Ovary (tissue), 9 donors: Measurements from ENCODE around the gene BMI1. TPM values are rescaled to one million over a fixed set of nuclear protein-coding genes. Genes with fewer than 3 reads are reported as not detected.

Source experiments
- DNase-seq, 5 donors: peaks; one replicate each; pipeline ENCODE4 v3.0.0-alpha.2; 2019 to 2020
- H3K27ac ChIP-seq, 2 donors: fragments of 200-600 bp; one replicate each; pipeline versions ENCODE4 v1.5.1 to v1.8.0; 2019 to 2022
- H3K27me3 ChIP-seq: fragments of 200-600 bp; one replicate; pipeline ENCODE4 v1.8.0; 2022
- H3K36me3 ChIP-seq: fragments of 200-600 bp; sonication (generic); one replicate; pipeline ENCODE4 v1.5.1; 2019
- H3K4me1 ChIP-seq: one replicate; pipeline ENCODE4 v1.8.1; 2013; ENCODE audit warnings: mild to moderate bottlenecking, moderate library complexity; ENCODE audit not compliant: insufficient read depth
- H3K4me3 ChIP-seq: fragments of 200-600 bp; sonication (generic); one replicate; pipeline ENCODE4 v1.5.1; 2017
- H3K9me3 ChIP-seq, 2 donors: fragments of 200-600 bp in 1 of 2; sonication (generic) in 1 of 2; one replicate each; pipeline versions ENCODE4 v1.5.1 to v1.8.1; 2013 to 2019; ENCODE audit warnings: mild to moderate bottlenecking in 1 of 2, moderate library complexity in 1 of 2
- EP300 ChIP-seq: sonication (generic); formaldehyde crosslinking; IDR thresholded peaks from one replicate; pipeline ENCODE4 v1.6.1; 2017; ENCODE audit warnings: antibody characterized with exemption
- POLR2A ChIP-seq: fragments of 450-650 bp; IDR thresholded peaks from one replicate; pipeline ENCODE4 v1.6.1; 2017; ENCODE audit warnings: antibody characterized with exemption, mild to moderate bottlenecking, moderate library complexity
- WGBS, 3 donors: extraction: QIAGEN DNeasy Blood & Tissue Kit in 1 of 3; methylation state at CpG; one replicate each; pipeline versions ENCODE4 v1.1.5 to v1.1.7; 2013 to 2017; 5-methylcytosine and 5-hydroxymethylcytosine counted together
- intact Hi-C, 4 donors: fragments of 100-400 bp; cut with DNase I; formaldehyde crosslinking; loops; one replicate each; pipeline versions ENCODE4 v1.11.0 to v1.15.1; 2022 to 2023
- polyA plus RNA-seq, 2 donors: library from polyadenylated mRNA; stranded (reverse); fragments of 200-250 nt in 1 of 2; fragments of 350-450 nt in 1 of 2; fragmentation: Illumina TruSeq in 1 of 2; extraction: RNeasy Lipid Tissue Mini Kit (QIAGEN cat#74804) in 1 of 2; gene quantifications; one replicate each; pipeline ENCODE4 v1.2.3, GENCODE V29; 2013 to 2014
- total RNA-seq, 7 donors: library from RNA; depleted of rRNA in 2 of 7; stranded (reverse); fragments of >200 nt in 2 of 7; fragmentation: NEBNext Ultra II Directional in 3 of 7; extraction: Animal tissue kit (Norgen Biotek cat#: 25700) in 3 of 7; gene quantifications; one replicate each; pipeline versions ENCODE4 v1.1.0 to v1.2.4, GENCODE V29; 2016 to 2023
- TF ChIP-seq, protein P1 (sequence below), 3 donors: fragments of 450-650 bp in 2 of 3; fragments of 200-600 bp in 1 of 3; IDR thresholded peaks; one replicate each; pipeline versions ENCODE4 v1.5.1 to v1.8.0; 2016 to 2022; ENCODE audit warnings: antibody characterized with exemption in 3 of 3, mild to moderate bottlenecking in 1 of 3
- donor health status: DM: no; HTN: no; CAD: no; lungs with moderate emphysema.
- donor health status: DM: no; HTN: no; CAD: no.
- donor health status: Bipolar disorder and iron deficiency.
- donor health status: DM: yes; HTN: yes; CAD: no.
- donor health status: DM: no; HTN: no; CAD: no.
- donor health status: DM: yes; HTN: yes; CAD: no.

Gene BMI1
- total and polyA plus RNA-seq, 9 donors: 18.7 to 63.3 (median 39.6) TPM

DNA sequence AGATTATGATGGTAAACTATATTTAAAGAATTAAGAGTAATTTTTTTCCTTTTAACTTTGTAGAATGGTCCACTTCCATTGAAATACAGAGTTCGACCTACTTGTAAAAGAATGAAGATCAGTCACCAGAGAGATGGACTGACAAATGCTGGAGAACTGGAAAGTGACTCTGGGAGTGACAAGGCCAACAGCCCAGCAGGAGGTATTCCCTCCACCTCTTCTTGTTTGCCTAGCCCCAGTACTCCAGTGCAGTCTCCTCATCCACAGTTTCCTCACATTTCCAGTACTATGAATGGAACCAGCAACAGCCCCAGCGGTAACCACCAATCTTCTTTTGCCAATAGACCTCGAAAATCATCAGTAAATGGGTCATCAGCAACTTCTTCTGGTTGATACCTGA lies 8.3 kb downstream of the BMI1 start:
- Histone ChIP-seq H3K9me3 (no peaks in the 10 kb centered on the region), H3K36me3 (no peaks in the 10 kb centered on the region), H3K27ac (no peak overlapping the region), H3K4me3 (no peak overlapping the region), H3K4me1 (peaks cover 3% of the 10 kb centered on the region), H3K27me3 (no peaks in the 10 kb centered on the region)
- 95 to 97% (median 96%) methylated on average over 3 of the region's 3 CpGs for WGBS, 3 donors
- DNase-seq: no peak
- TF ChIP-seq, protein P1, sequence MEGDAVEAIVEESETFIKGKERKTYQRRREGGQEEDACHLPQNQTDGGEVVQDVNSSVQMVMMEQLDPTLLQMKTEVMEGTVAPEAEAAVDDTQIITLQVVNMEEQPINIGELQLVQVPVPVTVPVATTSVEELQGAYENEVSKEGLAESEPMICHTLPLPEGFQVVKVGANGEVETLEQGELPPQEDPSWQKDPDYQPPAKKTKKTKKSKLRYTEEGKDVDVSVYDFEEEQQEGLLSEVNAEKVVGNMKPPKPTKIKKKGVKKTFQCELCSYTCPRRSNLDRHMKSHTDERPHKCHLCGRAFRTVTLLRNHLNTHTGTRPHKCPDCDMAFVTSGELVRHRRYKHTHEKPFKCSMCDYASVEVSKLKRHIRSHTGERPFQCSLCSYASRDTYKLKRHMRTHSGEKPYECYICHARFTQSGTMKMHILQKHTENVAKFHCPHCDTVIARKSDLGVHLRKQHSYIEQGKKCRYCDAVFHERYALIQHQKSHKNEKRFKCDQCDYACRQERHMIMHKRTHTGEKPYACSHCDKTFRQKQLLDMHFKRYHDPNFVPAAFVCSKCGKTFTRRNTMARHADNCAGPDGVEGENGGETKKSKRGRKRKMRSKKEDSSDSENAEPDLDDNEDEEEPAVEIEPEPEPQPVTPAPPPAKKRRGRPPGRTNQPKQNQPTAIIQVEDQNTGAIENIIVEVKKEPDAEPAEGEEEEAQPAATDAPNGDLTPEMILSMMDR (IDR thresholded peaks at IDR 0.05): no peak
- no peak for TF ChIP-seq POLR2A
- TF ChIP-seq EP300: no peak
- intact Hi-C loops: loop anchor here in 3 of 4 donors (10.0 kb wide), 3 partner anchors 324 to 824 kb away; partner anchors contain the start of gene DNAJC1 (in 1 of the 3)

DNA sequence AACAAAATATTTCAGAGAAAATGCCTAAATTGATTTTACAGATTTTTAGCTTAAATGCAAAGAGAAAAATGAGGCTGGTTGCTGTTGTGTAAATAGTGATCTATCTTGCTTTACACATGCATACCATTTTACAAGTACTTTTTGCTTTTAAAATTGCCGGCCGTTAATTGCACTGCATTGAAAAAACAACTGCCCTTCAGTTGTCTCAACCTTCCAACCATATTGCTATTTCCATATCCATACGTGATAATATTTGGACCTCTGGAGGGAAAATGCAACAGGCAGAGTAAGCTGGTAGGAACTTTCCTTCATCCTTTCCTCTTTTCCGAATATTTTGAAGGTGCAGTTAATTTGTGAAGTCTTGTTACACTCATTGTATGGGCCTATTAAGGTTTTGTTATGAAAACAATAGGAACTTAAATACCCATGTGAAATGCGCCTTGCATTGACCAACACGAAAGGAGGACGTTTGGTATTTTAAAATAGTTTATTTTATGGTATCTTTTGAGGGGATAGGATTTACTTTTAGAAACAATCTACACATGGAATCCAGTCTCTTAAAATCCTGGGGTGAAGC lies 11.3 kb downstream of the BMI1 start:
- peaks cover 7% of the 10 kb centered on the region for H3K27me3 ChIP-seq
- H3K4me3 ChIP-seq: no peak overlapping the region
- peaks cover 5% of the 10 kb centered on the region for H3K4me1 ChIP-seq
- H3K9me3 ChIP-seq: no peaks in the 10 kb centered on the region
- H3K27ac ChIP-seq: no peak overlapping the region
- DNase-seq: no peak
- 92 to 94% (median 93%) methylated on average over 7 of the region's 7 CpGs for WGBS, 3 donors
- TF ChIP-seq POLR2A (no peak), EP300 (no peak)
- TF ChIP-seq, protein P1 (IDR thresholded peaks at IDR 0.05): no peak
- intact Hi-C loops: no loop called here
- H3K36me3 ChIP-seq: no peaks in the 10 kb centered on the region

DNA sequence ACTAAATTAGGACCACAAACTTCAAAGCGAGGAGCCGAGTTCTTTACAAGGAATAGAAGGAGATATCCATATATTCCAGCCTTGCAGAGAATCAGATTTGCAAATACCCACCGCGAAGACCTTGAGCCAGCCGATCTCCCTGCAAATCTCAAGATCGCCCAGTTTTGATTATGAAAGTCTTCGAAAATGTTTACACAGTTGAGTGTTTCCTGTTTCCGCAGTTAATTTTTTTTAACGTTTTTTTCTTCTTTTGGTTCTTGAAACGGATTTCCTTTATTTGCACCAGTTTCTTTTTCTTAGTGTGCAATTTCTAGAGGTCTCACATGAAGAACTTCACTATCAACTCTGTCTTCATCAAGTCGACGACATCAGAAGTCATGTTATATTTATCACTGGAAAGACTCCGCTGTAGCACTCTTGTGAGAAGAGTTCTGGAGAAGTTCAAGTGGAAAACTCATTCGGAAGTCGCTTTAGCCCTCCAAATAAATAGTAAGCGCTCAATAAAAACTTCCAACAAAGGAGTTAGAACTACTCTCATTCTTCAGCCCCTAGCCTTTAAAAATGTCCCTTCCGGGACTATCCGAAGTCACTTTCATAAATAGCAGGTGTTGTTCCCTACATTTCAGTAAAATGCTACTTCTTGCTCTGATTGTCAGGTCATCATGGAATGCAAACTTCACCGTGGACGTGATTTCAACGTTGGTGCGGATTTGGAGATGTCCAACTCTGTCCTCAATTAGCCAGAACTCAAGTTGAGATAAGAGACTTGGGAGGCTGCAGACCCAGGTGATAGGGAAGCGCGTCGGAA lies 12.5 kb downstream of the BMI1 start:
- DNase-seq: no peak
- Histone ChIP-seq H3K9me3 (no peaks in the 10 kb centered on the region), H3K4me1 (peaks cover 5% of the 10 kb centered on the region), H3K27ac (no peak overlapping the region), H3K27me3 (peaks cover 9% of the 10 kb centered on the region), H3K36me3 (no peaks in the 10 kb centered on the region), H3K4me3 (no peak overlapping the region)
- intact Hi-C loops: no loop called here
- TF ChIP-seq EP300: no peak
- no peak for TF ChIP-seq POLR2A
- TF ChIP-seq, protein P1 (IDR thresholded peaks at IDR 0.05): no peak
- WGBS, 3 donors: 65 to 67% (median 66%) methylated on average over 25 of the region's 25 CpGs

DNA sequence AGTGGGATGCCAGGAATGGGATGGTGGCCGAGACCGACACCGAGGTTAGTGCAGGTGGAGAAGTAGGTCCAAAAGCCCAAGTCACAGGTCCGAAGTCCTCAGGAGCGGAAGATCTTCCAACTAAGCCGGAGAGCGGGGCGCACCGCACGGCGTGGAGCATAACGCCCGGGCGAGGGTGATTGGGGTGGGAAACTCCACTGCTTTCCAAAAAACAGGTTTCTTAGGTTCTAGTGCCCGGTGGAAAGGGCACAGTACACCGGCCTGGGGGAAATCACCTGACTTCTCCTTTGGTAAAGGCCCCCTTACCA lies 13.0 kb downstream of the BMI1 start:
- Histone ChIP-seq H3K27me3 (peaks cover 12% of the 10 kb centered on the region), H3K4me3 (no peak overlapping the region), H3K27ac (no peak overlapping the region), H3K36me3 (no peaks in the 10 kb centered on the region), H3K9me3 (no peaks in the 10 kb centered on the region), H3K4me1 (peaks cover 5% of the 10 kb centered on the region)
- no peak for TF ChIP-seq POLR2A
- TF ChIP-seq EP300: no peak
- TF ChIP-seq, protein P1 (IDR thresholded peaks at IDR 0.05): no peak
- DNase-seq: peak in 1 of 5 donors; percentile 18
- WGBS, 3 donors: 47 to 56% (median 47%) methylated on average over 16 of the region's 16 CpGs
- intact Hi-C loops: no loop called here
